HepG2 (cell line): ENCODE results near the gene COL5A2. TPM values are rescaled to one million over a fixed set of nuclear protein-coding genes. Genes with fewer than 3 reads are reported as not detected.

ENCODE experiments used
- ATAC-seq: fragments of 200-7000 bp; cut with Tn5 transposase; 3 replicates; pipeline ENCODE4 v1.9.1; 2020; ENCODE audit warnings: mild to moderate bottlenecking, moderate library complexity
- BruUV-seq: library from RNA; stranded (reverse); fragments of 400-500 nt; replicated peaks from 2 replicates; lab custom pipeline; 2021; lab: Mats Ljungman, UMichigan
- CTCF ChIA-PET: fragments of 300-600 bp; formaldehyde crosslinking; extraction: SDS; loops from one replicate; lab custom pipeline; 2021; ENCODE audit warnings: low total read pairs, inconsistent platforms, low intra/inter-chr PET ratio; lab: Yijun Ruan, JAX
- POLR2A ChIA-PET: fragments of 350-600 bp; sonication (Branson Sonifier 250); formaldehyde crosslinking; loops from one replicate; lab custom pipeline; 2020; ENCODE audit warnings: antibody characterized with exemption, inconsistent platforms; lab: Yijun Ruan, JAX
- DNase-seq: peaks from one replicate; pipeline ENCODE4 v3.0.0-alpha.2; 2015; ENCODE audit warnings: low spot score
- FAIRE-seq: peaks from 3 replicates; lab custom pipeline; 2011; peaks lifted over from hg19 to GRCh38; lab: Jason Lieb, UNC
- H2AFZ ChIP-seq: one replicate; pipeline ENCODE4 v1.6.1; 2011; ENCODE audit warnings: low read length, inconsistent platforms
- H3K27ac ChIP-seq: fragments of 300-600 bp; 3 replicates; pipeline ENCODE4 v1.8.0; 2011; ENCODE audit warnings: mixed run types, mild to moderate bottlenecking, mixed read lengths, low read length, inconsistent platforms; ENCODE audit not compliant: insufficient read depth; ENCODE audit errors: extremely low read length
- H3K27me3 ChIP-seq, 2 experiments: fragments of 200-600 bp in 1 of 2; 2 replicates in 1 of 2; 3 replicates in 1 of 2; pipeline versions ENCODE4 v1.6.0 to v1.8.0; 2011; ENCODE audit warnings: low read length in 2 of 2, mild to moderate bottlenecking in 2 of 2, moderate library complexity in 2 of 2, inconsistent platforms in 1 of 2; ENCODE audit not compliant: insufficient read depth in 2 of 2, control insufficient read depth in 1 of 2
- H3K36me3 ChIP-seq, 2 experiments: fragments of 200-600 bp in 1 of 2; replicated peaks in 1 of 2; 2 replicates in 1 of 2; 3 replicates in 1 of 2; pipeline versions ENCODE4 v1.5.1 to v1.8.0; 2011; ENCODE audit warnings: low read length in 2 of 2, inconsistent platforms in 1 of 2; ENCODE audit not compliant: insufficient read depth in 2 of 2, control insufficient read depth in 1 of 2
- H3K4me1 ChIP-seq: 2 replicates; pipeline ENCODE4 v1.5.1; 2012; ENCODE audit warnings: low read length, inconsistent platforms; ENCODE audit not compliant: insufficient read depth
- H3K4me2 ChIP-seq: 2 replicates; pipeline ENCODE4 v1.6.0; 2011; ENCODE audit warnings: low read depth, low read length, inconsistent platforms
- H3K4me3 ChIP-seq, 3 experiments: fragments of 200-600 bp in 1 of 3; sonication (generic), shearing (Covaris generic) in 1 of 3; replicated peaks in 1 of 3; 2 replicates each; pipeline ENCODE4 v1.5.1; 2011 to 2016; ENCODE audit warnings: low read length in 3 of 3, inconsistent platforms in 2 of 3, low read depth in 2 of 3, mild to moderate bottlenecking in 2 of 3, control low read depth in 1 of 3, mixed read lengths in 1 of 3; ENCODE audit not compliant: insufficient read depth in 1 of 3
- H3K79me2 ChIP-seq: one replicate; pipeline ENCODE4 v1.6.1; 2011; ENCODE audit warnings: low read length, inconsistent platforms; ENCODE audit not compliant: insufficient read depth
- H3K9ac ChIP-seq: 2 replicates; pipeline ENCODE4 v1.6.0; 2011; ENCODE audit warnings: mild to moderate bottlenecking, low read depth, low read length, inconsistent platforms; ENCODE audit not compliant: insufficient read depth
- H3K9me3 ChIP-seq: 2 replicates; pipeline ENCODE4 v1.5.1; 2012; ENCODE audit warnings: mild to moderate bottlenecking, low read length
- H4K20me1 ChIP-seq: 2 replicates; pipeline ENCODE4 v1.6.0; 2011; ENCODE audit warnings: inconsistent platforms, mild to moderate bottlenecking, low read length, moderate library complexity; ENCODE audit not compliant: insufficient read depth
- ELF3 ChIP-seq: IDR thresholded peaks from 2 replicates; pipeline ENCODE4 v1.6.1; 2016; ENCODE audit warnings: missing genetic modification reagents, missing compliant biosample characterization
- FOXK1 ChIP-seq: sonication (generic); formaldehyde crosslinking; IDR thresholded peaks from 2 replicates; pipeline ENCODE4 v1.4.0; 2020; ENCODE audit warnings: low read depth, missing genetic modification reagents, borderline replicate concordance
- HDAC2 ChIP-seq: sonication (generic); formaldehyde crosslinking; IDR thresholded peaks from 2 replicates; pipeline ENCODE4 v1.4.0; 2020; ENCODE audit warnings: missing genetic modification reagents
- KMT2A ChIP-seq: sonication (generic); formaldehyde crosslinking; IDR thresholded peaks from 2 replicates; pipeline ENCODE4 v1.4.0; 2020; ENCODE audit warnings: missing genetic modification reagents
- MXD4 ChIP-seq: IDR thresholded peaks from 2 replicates; pipeline ENCODE4 v1.6.1; 2016; ENCODE audit warnings: mild to moderate bottlenecking, missing biosample characterization, missing genetic modification reagents
- NR2C2 ChIP-seq: sonication (generic); formaldehyde crosslinking; IDR thresholded peaks from 2 replicates; pipeline ENCODE4 v1.4.0; 2020; ENCODE audit warnings: missing genetic modification reagents, mild to moderate bottlenecking, moderate library complexity, borderline replicate concordance
- SP1 ChIP-seq, 2 experiments: fragments of 450-650 bp in 1 of 2; sonication (generic) in 1 of 2; formaldehyde crosslinking in 1 of 2; IDR thresholded peaks; 2 replicates each; pipeline versions ENCODE4 v1.4.0 to v1.6.1; 2016 to 2020; ENCODE audit warnings: missing genetic modification reagents in 1 of 2
- ZBTB8A ChIP-seq: sonication (generic); formaldehyde crosslinking; IDR thresholded peaks from 2 replicates; pipeline ENCODE4 v1.4.0; 2020; ENCODE audit warnings: mild to moderate bottlenecking, low read depth, missing genetic modification reagents, borderline replicate concordance
- ZNF781 ChIP-seq: sonication (generic); formaldehyde crosslinking; IDR thresholded peaks from 2 replicates; pipeline ENCODE4 v1.5.1; 2020; ENCODE audit warnings: borderline replicate concordance, mild to moderate bottlenecking, missing genetic modification reagents; ENCODE audit errors: not compliant biosample characterization
- WGBS: methylation state at CpG from one replicate; pipeline ENCODE4 v1.1.6; 2017; ENCODE audit warnings: low lambda C conversion rate; 5-methylcytosine and 5-hydroxymethylcytosine counted together
- in situ Hi-C: cut with HindIII; loops from 2 replicates; pipeline ENCODE4 v1.10.0; 2017; ENCODE audit warnings: low pct_unique_long_range_greater_than_20kb; ENCODE audit not compliant: extremely low pct_ligation_motif_present
- intact Hi-C: fragments of 100-400 bp; cut with micrococcal nuclease; formaldehyde crosslinking; loops from one replicate; pipeline ENCODE4 v1.10.0; 2022; ENCODE audit not compliant: unreplicated experiment
- polyA plus RNA-seq, 8 experiments: library from polyadenylated mRNA; depleted of rRNA in 3 of 8; stranded (reverse) in 7 of 8; unstranded in 1 of 8; fragments of >200 nt; fragmentation: Illumina TruSeq in 4 of 8; extraction: Trizol in 4 of 8; gene quantifications; 2 replicates each; pipeline versions ENCODE4 v1.2.1 to v1.2.3, GENCODE V29; 2011 to 2016; ENCODE audit warnings: low read depth in 4 of 8, missing spikeins in 1 of 8, mixed read lengths in 1 of 8; ENCODE audit not compliant: insufficient read depth in 1 of 8
- total RNA-seq, 5 experiments: library from RNA; depleted of rRNA; stranded (reverse); fragments of >200 nt; fragmentation: Illumina TruSeq; extraction: Trizol; gene quantifications; 2 replicates each; pipeline ENCODE4 v1.2.3, GENCODE V29; 2016; ENCODE audit warnings: low read depth in 1 of 5
- TF ChIP-seq, protein P1 (sequence below): sonication (generic); formaldehyde crosslinking; IDR thresholded peaks from 2 replicates; pipeline ENCODE4 v1.8.0; 2022; ENCODE audit warnings: missing genetic modification reagents, mild to moderate bottlenecking, moderate library complexity, borderline replicate concordance
- TF ChIP-seq, protein P2 (sequence below): sonication (generic); formaldehyde crosslinking; IDR thresholded peaks from 2 replicates; pipeline ENCODE4 v1.5.1; 2020; ENCODE audit warnings: missing genetic modification reagents, mild to moderate bottlenecking, borderline replicate concordance
- TF ChIP-seq, protein P3 (sequence below): sonication (generic); formaldehyde crosslinking; IDR thresholded peaks from 2 replicates; pipeline ENCODE4 v1.4.0; 2020; ENCODE audit warnings: missing genetic modification reagents

The COL5A2 gene
- total and polyA plus RNA-seq, 2 of the 13 experiments (the other 11 are each of a cell fraction or from before 2014, with no cell fraction given) = 0.83 to 1.5 TPM

DNA sequence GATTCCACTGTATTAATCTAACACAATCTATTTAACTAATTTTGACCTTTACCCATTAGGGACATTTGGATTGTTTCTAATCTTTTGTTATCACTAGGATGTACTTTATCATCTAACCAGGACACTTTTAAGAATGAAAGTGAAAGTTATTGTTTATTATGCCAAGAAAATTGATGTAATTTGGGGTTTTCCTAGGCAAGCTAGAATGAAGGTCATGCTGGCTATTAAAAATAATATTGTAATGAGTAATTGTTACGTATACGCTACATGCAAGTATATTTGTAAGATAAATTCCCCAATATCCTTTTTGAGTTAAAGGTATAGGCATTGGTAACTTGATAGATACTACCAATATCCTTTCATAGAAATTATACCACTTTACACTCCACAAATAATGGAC, 74.6 kb downstream of the COL5A2 start:
- intact Hi-C loops = no loop called here
- Histone ChIP-seq H3K79me2 (no peaks in the 10 kb centered on the region), H3K9me3 (no peaks in the 10 kb centered on the region), H3K27ac (no peak overlapping the region), H3K4me2 (no peak overlapping the region), H3K36me3 (no peaks in the 10 kb centered on the region), H3K9ac (no peak overlapping the region), H2AFZ (no peak overlapping the region), H4K20me1 (no peaks in the 10 kb centered on the region), H3K27me3 (no peaks in the 10 kb centered on the region), H3K4me1 (peaks cover 5% of the 10 kb centered on the region), H3K4me3 (no peak overlapping the region)
- ATAC-seq = no peak
- whole genome bisulfite sequencing = 85% methylated on average over 2 of the region's 2 CpGs
- DNase-seq = no peak
- ChIA-PET POLR2A (no interaction called here), CTCF (no interaction called here)
- in situ Hi-C loops = no loop called here
- BruUV-seq = no TSS peak
- no peak for TF ChIP-seq FOXK1 (CRISPR knock-in tag)
- TF ChIP-seq, protein P1, sequence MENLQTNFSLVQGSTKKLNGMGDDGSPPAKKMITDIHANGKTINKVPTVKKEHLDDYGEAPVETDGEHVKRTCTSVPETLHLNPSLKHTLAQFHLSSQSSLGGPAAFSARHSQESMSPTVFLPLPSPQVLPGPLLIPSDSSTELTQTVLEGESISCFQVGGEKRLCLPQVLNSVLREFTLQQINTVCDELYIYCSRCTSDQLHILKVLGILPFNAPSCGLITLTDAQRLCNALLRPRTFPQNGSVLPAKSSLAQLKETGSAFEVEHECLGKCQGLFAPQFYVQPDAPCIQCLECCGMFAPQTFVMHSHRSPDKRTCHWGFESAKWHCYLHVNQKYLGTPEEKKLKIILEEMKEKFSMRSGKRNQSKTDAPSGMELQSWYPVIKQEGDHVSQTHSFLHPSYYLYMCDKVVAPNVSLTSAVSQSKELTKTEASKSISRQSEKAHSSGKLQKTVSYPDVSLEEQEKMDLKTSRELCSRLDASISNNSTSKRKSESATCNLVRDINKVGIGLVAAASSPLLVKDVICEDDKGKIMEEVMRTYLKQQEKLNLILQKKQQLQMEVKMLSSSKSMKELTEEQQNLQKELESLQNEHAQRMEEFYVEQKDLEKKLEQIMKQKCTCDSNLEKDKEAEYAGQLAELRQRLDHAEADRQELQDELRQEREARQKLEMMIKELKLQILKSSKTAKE (CRISPR knock-in tag) = no peak
- TF ChIP-seq SP1 (IDR thresholded peaks at IDR 0.05) = no peak
- no peak for TF ChIP-seq SP1 (CRISPR knock-in tag; IDR thresholded peaks at IDR 0.05)
- TF ChIP-seq ELF3 (CRISPR knock-in tag) = no peak
- TF ChIP-seq KMT2A (CRISPR knock-in tag) = no peak
- no peak for TF ChIP-seq NR2C2
- TF ChIP-seq, protein P2, sequence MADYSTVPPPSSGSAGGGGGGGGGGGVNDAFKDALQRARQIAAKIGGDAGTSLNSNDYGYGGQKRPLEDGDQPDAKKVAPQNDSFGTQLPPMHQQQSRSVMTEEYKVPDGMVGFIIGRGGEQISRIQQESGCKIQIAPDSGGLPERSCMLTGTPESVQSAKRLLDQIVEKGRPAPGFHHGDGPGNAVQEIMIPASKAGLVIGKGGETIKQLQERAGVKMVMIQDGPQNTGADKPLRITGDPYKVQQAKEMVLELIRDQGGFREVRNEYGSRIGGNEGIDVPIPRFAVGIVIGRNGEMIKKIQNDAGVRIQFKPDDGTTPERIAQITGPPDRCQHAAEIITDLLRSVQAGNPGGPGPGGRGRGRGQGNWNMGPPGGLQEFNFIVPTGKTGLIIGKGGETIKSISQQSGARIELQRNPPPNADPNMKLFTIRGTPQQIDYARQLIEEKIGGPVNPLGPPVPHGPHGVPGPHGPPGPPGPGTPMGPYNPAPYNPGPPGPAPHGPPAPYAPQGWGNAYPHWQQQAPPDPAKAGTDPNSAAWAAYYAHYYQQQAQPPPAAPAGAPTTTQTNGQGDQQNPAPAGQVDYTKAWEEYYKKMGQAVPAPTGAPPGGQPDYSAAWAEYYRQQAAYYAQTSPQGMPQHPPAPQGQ (CRISPR knock-in tag) = no peak
- no peak for TF ChIP-seq ZNF781 (CRISPR knock-in tag)
- TF ChIP-seq, protein P3, sequence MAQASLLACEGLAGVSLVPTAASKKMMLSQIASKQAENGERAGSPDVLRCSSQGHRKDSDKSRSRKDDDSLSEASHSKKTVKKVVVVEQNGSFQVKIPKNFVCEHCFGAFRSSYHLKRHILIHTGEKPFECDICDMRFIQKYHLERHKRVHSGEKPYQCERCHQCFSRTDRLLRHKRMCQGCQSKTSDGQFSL (CRISPR knock-in tag) = no peak
- TF ChIP-seq HDAC2 (CRISPR knock-in tag) = no peak
- TF ChIP-seq ZBTB8A (CRISPR knock-in tag) = no peak
- no peak for TF ChIP-seq MXD4 (CRISPR knock-in tag)
- no peak for FAIRE-seq
